K562 treated with DMSO at 1 percent for 4 hours (cell line): ENCODE data around the gene NUP107. TPM values are rescaled to one million over a fixed set of nuclear protein-coding genes. Genes with fewer than 3 reads are reported as not detected.

ENCODE experiments used
- total RNA-seq: library from RNA; unstranded; fragments of 300-600 nt; gene quantifications from 2 replicates; pipeline ENCODE4 v1.2.3, GENCODE V29; 2022; ENCODE audit not compliant: insufficient read depth

NUP107 gene
- 49.8 and 67.1 TPM in 2 replicates for total RNA-seq

DNA sequence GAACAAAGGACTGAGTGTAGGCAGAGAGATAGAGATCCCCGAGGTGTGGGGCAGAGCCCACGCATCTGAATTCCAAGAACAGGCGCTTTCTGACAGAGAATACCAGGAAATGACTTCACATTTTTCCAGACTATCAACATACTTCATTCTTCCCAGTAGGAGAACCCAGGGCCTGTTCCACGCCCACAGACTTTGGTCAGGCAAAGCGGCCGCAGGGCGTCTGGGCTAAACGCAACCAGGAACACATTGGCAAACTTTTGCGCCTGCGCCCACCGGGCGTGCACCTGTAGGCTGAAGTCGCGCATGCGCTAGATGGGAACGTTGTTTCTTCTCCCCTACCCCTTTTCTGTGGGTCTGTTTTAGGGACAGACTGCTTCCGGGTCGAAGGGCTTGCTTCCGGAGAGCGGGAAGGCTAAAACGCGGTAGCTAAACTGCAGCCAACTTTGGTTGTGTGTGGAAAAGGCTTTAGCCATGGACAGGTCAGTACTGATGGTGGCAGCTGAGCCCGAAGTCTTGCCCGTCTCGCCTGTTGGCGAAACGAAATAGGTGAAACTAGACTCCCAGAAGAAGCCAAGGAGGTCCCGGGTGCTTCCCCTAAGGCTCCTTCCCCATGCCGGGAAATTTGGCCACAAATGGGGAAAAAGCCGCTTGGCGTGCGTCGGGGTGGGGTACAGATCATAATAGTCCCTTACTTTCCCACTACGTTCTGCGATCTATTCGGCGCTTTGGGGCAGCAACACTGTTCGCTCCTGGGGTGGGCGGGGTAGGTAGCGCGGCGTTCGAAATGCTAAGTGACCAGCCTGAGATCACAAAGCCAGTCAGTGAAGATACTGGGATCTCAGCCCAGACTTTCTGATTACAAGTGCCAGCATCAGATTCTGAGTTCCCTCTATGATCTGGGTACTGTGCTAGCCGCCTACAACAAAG, at the start of gene NUP107:
NUP107 (plus strand) TSS at position 384 of the 927 bp plus-strand sequence; CDS start at position 472, 88 bp downstream.

DNA sequence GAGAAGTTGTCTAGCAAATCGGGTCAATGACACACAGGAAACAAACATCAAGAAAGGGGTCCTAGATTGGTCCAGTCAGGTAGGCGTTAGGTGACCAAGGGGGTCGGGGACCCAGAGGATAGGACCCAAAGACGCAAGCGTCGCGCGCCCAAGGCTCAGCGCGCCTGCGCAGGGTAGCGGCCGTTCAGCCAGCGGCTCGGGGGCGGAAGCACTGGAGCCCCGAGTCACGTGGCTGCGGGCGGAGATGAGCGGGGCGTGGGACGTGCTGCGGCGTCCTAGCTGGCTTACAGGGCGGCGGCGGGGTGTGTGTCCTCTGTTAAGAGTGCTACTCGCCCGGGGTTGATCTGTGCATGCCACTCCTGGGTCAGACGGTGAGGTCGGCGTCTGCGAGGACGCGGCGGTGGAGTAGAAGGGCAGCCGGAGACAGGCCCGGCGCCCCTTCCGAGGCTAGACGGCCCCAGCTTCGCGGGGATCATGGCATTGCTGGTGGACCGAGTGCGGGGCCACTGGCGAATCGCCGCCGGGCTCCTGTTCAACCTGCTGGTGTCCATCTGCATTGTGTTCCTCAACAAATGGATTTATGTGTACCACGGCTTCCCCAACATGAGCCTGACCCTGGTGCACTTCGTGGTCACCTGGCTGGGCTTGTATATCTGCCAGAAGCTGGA, 59.3 kb downstream of the NUP107 start, which contains the start of gene SLC35E3:
SLC35E3 (plus strand) TSS at position 273 of the 668 bp plus-strand sequence; CDS start at position 475, 202 bp downstream.

Other genes with a start within 250 kb of the NUP107 start
- gene RAP1B, start 76.1 kb upstream of the NUP107 start, total RNA-seq = 125 and 148 TPM in 2 replicates
- gene SLC35E3, start 59.2 kb downstream of the NUP107 start, total RNA-seq = 1.3 and 5.4 TPM in 2 replicates
- gene MDM2, start 121.2 kb downstream of the NUP107 start, total RNA-seq = 17.6 and 23.7 TPM in 2 replicates
- not detected in 2 replicates for gene CPM, start 246.2 kb downstream of the NUP107 start, total RNA-seq